ENCODE measurements around the gene DST.
"Not testable (repeated sequence)": the region's sequence is repeated elsewhere in the genome, so short reads cannot be mapped to it uniquely, and the experiment has no call there.

The DST gene

GRCh38 chr6:56509031-56509430 is 133.7 kb downstream of the DST start:
- no peak overlapping the region for H3K4me3 ChIP-seq (replicated peaks; ENCODE audit: low read depth, low read length)
- TF ChIP-seq CTCF (IDR thresholded peaks at IDR 0.05; ENCODE audit: low read depth, low read length, missing control alignments) = no peak
- DNase-seq (ENCODE audit: extremely low read depth, low read depth) = no peak

GRCh38 chr6:56507517-56507916 is 135.2 kb downstream of the DST start:
- no peak overlapping the region for H3K4me3 ChIP-seq (replicated peaks; ENCODE audit: low read depth, low read length)
- no peak for DNase-seq (ENCODE audit: extremely low read depth, low read depth)
- no peak for TF ChIP-seq CTCF (IDR thresholded peaks at IDR 0.05; ENCODE audit: low read depth, low read length, missing control alignments)

GRCh38 chr6:56505512-56506260 is 137.0 kb downstream of the DST start:
- no peak for TF ChIP-seq CTCF (IDR thresholded peaks at IDR 0.05; ENCODE audit: low read depth, low read length, missing control alignments)
- no peak for DNase-seq (ENCODE audit: extremely low read depth, low read depth)
- H3K4me3 ChIP-seq (replicated peaks; ENCODE audit: low read depth, low read length) = no peak overlapping the region

GRCh38 chr6:56501993-56502392 is 140.7 kb downstream of the DST start:
- no peak for TF ChIP-seq CTCF (IDR thresholded peaks at IDR 0.05; ENCODE audit: low read depth, low read length, missing control alignments)
- no peak overlapping the region for H3K4me3 ChIP-seq (replicated peaks; ENCODE audit: low read depth, low read length)
- DNase-seq (ENCODE audit: extremely low read depth, low read depth) = no peak

- no peak for DNase-seq (ENCODE audit: extremely low read depth, low read depth)
- no peak overlapping the region for H3K4me3 ChIP-seq (replicated peaks; ENCODE audit: low read depth, low read length)
- TF ChIP-seq CTCF (IDR thresholded peaks at IDR 0.05; ENCODE audit: low read depth, low read length, missing control alignments) = no peak
Measured at GRCh38 chr6:56499095-56499494, 143.6 kb downstream of the DST start.

GRCh38 chr6:56497691-56498090 is 145.0 kb downstream of the DST start:
- no peak for DNase-seq (ENCODE audit: extremely low read depth, low read depth)
- H3K4me3 ChIP-seq (replicated peaks; ENCODE audit: low read depth, low read length) = no peak overlapping the region
- TF ChIP-seq CTCF (IDR thresholded peaks at IDR 0.05; ENCODE audit: low read depth, low read length, missing control alignments) = no peak

- H3K4me3 ChIP-seq (replicated peaks; ENCODE audit: low read depth, low read length) = no peak overlapping the region
- TF ChIP-seq CTCF (IDR thresholded peaks at IDR 0.05; ENCODE audit: low read depth, low read length, missing control alignments) = no peak
- DNase-seq (ENCODE audit: extremely low read depth, low read depth) = no peak
Measured at GRCh38 chr6:56497240-56497639, 145.4 kb downstream of the DST start.

- H3K4me3 ChIP-seq (replicated peaks; ENCODE audit: low read depth, low read length); DNase-seq (ENCODE audit: extremely low read depth, low read depth): not testable (repeated sequence)
Measured at GRCh38 chr6:56496650-56497049, 146.0 kb downstream of the DST start.

Measured in HFF-Myc (cell line).